ENCODE data around the gene PMF1.
A peak's percentile ranks its signal among the peaks of the same experiment; 100 is the strongest.
"Not testable (repeated sequence)": the region's sequence is repeated elsewhere in the genome, so short reads cannot be mapped to it uniquely, and the experiment has no call there.

The PMF1 gene

GRCh38 chr1:156198831-156199349, 13.9 kb upstream of the PMF1 start:
- DNase-seq, result peak in 1 of 5 experiments; percentile 55

GRCh38 chr1:156200044-156200443, 12.8 kb upstream of the PMF1 start:
- DNase-seq, result no peak

GRCh38 chr1:156203331-156203730, 9.5 kb upstream of the PMF1 start:
- DNase-seq, result no peak

GRCh38 chr1:156204686-156205085, 8.1 kb upstream of the PMF1 start:
- no peak for DNase-seq

- DNase-seq, result no peak
Observed at GRCh38 chr1:156211243-156211642, 1.6 kb upstream of the PMF1 start.

- DNase-seq, result no peak
Observed at GRCh38 chr1:156212130-156212529, 677 bp upstream of the PMF1 start.

- DNase-seq, result no peak
Observed at GRCh38 chr1:156213644-156213966, 798 bp downstream of the PMF1 start.

- DNase-seq, result peak in 1 of 5 experiments; percentile 60
Observed at GRCh38 chr1:156214024-156214748, 1.4 kb downstream of the PMF1 start.

GRCh38 chr1:156216361-156217086, 3.7 kb downstream of the PMF1 start:
- not testable (repeated sequence) for DNase-seq

GRCh38 chr1:156217871-156218270, 5.1 kb downstream of the PMF1 start:
- peak in 2 of 5 experiments; percentile 45 to 88 for DNase-seq

- no peak for DNase-seq
Observed at GRCh38 chr1:156220226-156220625, 7.4 kb downstream of the PMF1 start.

GRCh38 chr1:156221986-156222692, 9.3 kb downstream of the PMF1 start:
- DNase-seq, result no peak

GRCh38 chr1:156225677-156226014, 12.8 kb downstream of the PMF1 start:
- no peak for DNase-seq

- peak in 1 of 5 experiments; percentile 72 for DNase-seq
Observed at GRCh38 chr1:156226116-156226538, 13.3 kb downstream of the PMF1 start.

- no peak for DNase-seq
Observed at GRCh38 chr1:156226782-156227181, 14.0 kb downstream of the PMF1 start.

- no peak for DNase-seq
Observed at GRCh38 chr1:156228501-156228900, 15.7 kb downstream of the PMF1 start.

GRCh38 chr1:156229809-156230472, 17.1 kb downstream of the PMF1 start:
- DNase-seq, result no peak

- DNase-seq, result no peak
Observed at GRCh38 chr1:156230473-156230837, 17.6 kb downstream of the PMF1 start.

GRCh38 chr1:156232201-156232894, 19.5 kb downstream of the PMF1 start:
- DNase-seq, result no peak

- no peak for DNase-seq
Observed at GRCh38 chr1:156233426-156234127, 20.8 kb downstream of the PMF1 start.

- DNase-seq, result no peak
Observed at GRCh38 chr1:156236164-156236563, 23.4 kb downstream of the PMF1 start.

GRCh38 chr1:156238248-156238647, 25.4 kb downstream of the PMF1 start:
- DNase-seq, result no peak
